GM12875 (cell line): Measurements from ENCODE around the gene UBE3A.
A peak's percentile ranks its signal among the peaks of the same experiment; 100 is the strongest.

Experiments used
- H3K4me3 ChIP-seq: one replicate; pipeline ENCODE4 v1.5.1; 2011; ENCODE audit warnings: low read depth, low read length, control low read depth
- CTCF ChIP-seq: IDR thresholded peaks from 2 replicates; pipeline ENCODE4 v1.5.1; 2011; ENCODE audit warnings: low read depth, mild to moderate bottlenecking, control low read depth, inconsistent platforms, low read length, moderate library complexity, borderline replicate concordance; ENCODE audit not compliant: insufficient read depth

UBE3A gene

DNA sequence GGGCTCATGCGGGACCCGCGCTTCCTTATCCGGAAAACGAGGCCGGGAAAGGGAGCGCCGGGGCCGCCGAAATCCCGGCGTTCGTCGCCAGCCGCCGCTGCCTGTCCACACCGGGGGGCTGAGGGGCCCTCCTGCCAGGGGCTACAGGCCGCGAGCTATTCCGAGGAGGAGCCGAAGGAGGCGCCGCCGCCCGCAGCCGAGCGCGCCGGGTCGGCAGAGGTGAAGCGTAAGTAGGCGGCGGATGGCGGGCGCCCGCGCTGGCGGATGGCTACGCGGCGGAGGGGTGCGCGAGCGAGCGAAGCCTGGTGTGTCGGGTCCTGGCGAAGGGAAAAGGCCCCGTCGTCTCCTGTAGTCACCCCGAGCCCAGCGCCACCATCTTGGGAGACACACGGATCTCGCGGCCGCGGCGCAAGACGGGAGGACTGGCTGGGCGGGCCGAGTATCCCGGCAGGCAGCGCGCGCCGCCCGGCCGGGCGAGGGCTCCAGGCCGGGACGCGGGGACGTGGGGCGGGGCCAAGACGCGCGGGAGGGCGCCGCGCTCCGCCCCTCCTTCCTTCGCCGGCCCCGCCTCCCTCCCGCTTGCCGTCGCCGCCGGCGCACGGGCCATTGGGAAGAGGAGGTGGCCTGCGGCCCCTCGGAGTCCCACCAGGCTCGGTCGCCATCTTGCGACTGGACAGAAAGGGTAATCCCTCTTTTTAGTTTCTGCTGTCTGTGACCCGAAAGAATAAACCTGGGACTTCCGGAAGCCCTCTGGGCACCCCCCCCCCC lies at the start of gene UBE3A:
UBE3A (minus strand) TSS at position 424 of the 768 bp plus-strand sequence. CDS start 29,917 bp downstream, outside the sequence.
- 0 out of 2 replicates have a peak, but pooled peaks have one; percentile 0 for TF ChIP-seq CTCF

DNA sequence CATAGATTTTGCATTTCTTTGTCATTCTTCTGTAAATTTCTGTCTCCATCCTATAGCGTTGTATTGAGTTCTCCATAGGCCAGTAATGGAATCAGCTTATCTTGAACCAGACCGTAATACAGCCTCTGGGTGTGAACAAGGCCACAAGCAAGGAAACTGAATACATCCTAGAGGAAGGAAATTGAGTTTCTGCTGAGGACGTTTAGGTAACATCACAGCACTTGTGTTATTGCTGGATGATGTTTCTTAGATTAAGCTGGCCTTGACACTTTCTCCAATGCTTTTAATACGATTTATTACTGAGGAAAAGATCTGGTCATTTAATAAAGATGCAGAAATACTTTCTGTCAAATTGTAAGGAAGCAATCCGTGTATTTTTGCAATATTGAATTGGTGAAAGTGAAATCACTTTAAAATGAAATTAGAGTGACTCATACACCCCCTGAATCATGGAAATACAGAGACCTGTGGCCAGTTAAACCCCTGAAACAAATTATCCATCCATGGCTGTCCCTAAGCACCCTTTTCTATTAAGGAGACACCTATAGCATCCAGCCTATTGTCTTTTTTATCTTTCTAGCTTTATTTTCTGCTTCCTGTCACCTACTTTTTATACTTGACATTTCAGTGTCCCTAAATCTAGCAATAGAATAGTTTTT lies 48.5 kb upstream of the UBE3A start:
- TF ChIP-seq CTCF = no peak
- no peak overlapping the region for H3K4me3 ChIP-seq

More for the DNA sequence above, at the start of gene UBE3A:
- peak within 1 kb of the TSS; percentile 78 for H3K4me3 ChIP-seq

GRCh38 chr15:25486051-25486450 lies 47.2 kb upstream of the UBE3A start:
- no peak for TF ChIP-seq CTCF
- no peak overlapping the region for H3K4me3 ChIP-seq

GRCh38 chr15:25481208-25481859 lies 42.5 kb upstream of the UBE3A start:
- no peak overlapping the region for H3K4me3 ChIP-seq
- no peak for TF ChIP-seq CTCF

DNA sequence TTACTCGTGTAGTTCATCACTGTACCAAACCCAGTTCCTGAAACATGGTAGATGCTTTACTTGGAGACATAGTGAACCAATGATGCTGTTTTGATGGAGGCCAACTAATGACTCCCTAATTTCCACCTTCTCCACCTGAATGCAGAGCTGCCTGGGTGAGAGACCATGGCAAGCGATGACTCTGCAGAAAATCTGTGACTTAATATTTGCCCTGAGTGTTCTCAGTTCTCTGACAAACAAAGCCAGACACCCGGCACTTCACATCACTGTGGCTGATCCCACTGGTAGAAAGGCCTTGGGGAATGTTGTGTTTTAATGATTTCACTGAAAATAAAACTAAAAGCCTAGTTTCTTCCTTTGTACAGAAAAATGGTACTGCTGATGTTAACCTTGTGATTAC lies 39.5 kb upstream of the UBE3A start:
- H3K4me3 ChIP-seq = no peak overlapping the region
- no peak for TF ChIP-seq CTCF

DNA sequence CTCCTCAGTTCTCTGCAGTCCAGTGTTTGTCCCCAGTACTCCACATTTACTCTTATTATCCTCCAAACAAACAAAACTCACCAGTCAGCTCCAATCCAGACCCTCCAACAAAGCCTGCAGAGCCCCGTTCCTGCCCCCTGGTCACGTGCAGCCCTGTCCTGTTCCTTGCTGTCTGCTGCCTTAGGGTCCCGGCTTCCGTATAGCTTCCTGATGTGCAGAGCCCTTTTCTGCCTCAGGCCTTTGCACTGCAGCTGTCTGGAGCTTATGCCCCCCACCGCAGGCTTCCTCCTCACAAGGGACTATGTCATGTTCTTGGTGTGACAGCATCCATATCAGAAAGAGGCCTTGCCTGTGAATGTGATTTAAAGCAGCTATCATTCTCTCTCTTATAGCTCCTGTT lies 39.0 kb upstream of the UBE3A start:
- H3K4me3 ChIP-seq = no peak overlapping the region
- TF ChIP-seq CTCF = no peak

GRCh38 chr15:25474251-25474650 lies 35.4 kb upstream of the UBE3A start:
- TF ChIP-seq CTCF = no peak

More at GRCh38 chr15:25474251-25474650, 35.4 kb upstream of the UBE3A start:
- no peak overlapping the region for H3K4me3 ChIP-seq
